ENCODE data around the gene BBS9.

The BBS9 gene

GRCh38 chr7:33593611-33594010 lies 464.2 kb downstream of the BBS9 start:
- H3K27ac ChIP-seq = no peak overlapping the region
- no peak for TF ChIP-seq CTCF (conservative IDR thresholded peaks at IDR 0.05; ENCODE audit: low read depth)
- no peak for DNase-seq (ENCODE audit: low spot score)
- CTCF ChIA-PET = no interaction called here
- POLR2A ChIA-PET (ENCODE audit: low non-redundant PET) = no interaction called here

GRCh38 chr7:33596686-33597085 lies 467.3 kb downstream of the BBS9 start:
- TF ChIP-seq CTCF (conservative IDR thresholded peaks at IDR 0.05; ENCODE audit: low read depth) = no peak
- POLR2A ChIA-PET (ENCODE audit: low non-redundant PET) = no interaction called here
- CTCF ChIA-PET = interaction anchor here (0.7 kb wide), 2 partner anchors 240 to 809 kb away, joined by 4 to 5 read pairs; no protein-coding TSS in a partner anchor
- DNase-seq (ENCODE audit: low spot score) = no peak
- no peak overlapping the region for H3K27ac ChIP-seq

GRCh38 chr7:33597181-33597580 lies 467.8 kb downstream of the BBS9 start:
- ChIA-PET POLR2A (ENCODE audit: low non-redundant PET) (no interaction called here), CTCF (interaction anchor here (0.7 kb wide), 2 partner anchors 240 to 809 kb away, joined by 4 to 5 read pairs; no protein-coding TSS in a partner anchor)
- H3K27ac ChIP-seq = no peak overlapping the region
- no peak for TF ChIP-seq CTCF (conservative IDR thresholded peaks at IDR 0.05; ENCODE audit: low read depth)
- DNase-seq (ENCODE audit: low spot score) = no peak

- no peak for DNase-seq (ENCODE audit: low spot score)
- no peak overlapping the region for H3K27ac ChIP-seq
- POLR2A ChIA-PET (ENCODE audit: low non-redundant PET) = no interaction called here
- TF ChIP-seq CTCF (conservative IDR thresholded peaks at IDR 0.05; ENCODE audit: low read depth) = no peak
- CTCF ChIA-PET = no interaction called here
Observed at GRCh38 chr7:33601101-33601500, 471.7 kb downstream of the BBS9 start.

- TF ChIP-seq CTCF (conservative IDR thresholded peaks at IDR 0.05; ENCODE audit: low read depth) = no peak
- ChIA-PET POLR2A (ENCODE audit: low non-redundant PET) (no interaction called here), CTCF (no interaction called here)
Observed at GRCh38 chr7:33601884-33602283, 472.5 kb downstream of the BBS9 start.

GRCh38 chr7:33604056-33604455 lies 474.7 kb downstream of the BBS9 start:
- no peak for DNase-seq (ENCODE audit: low spot score)
- no peak for TF ChIP-seq CTCF (conservative IDR thresholded peaks at IDR 0.05; ENCODE audit: low read depth)
- ChIA-PET POLR2A (ENCODE audit: low non-redundant PET) (no interaction called here), CTCF (no interaction called here)
- H3K27ac ChIP-seq = no peak overlapping the region

More at GRCh38 chr7:33601884-33602283, 472.5 kb downstream of the BBS9 start:
- no peak overlapping the region for H3K27ac ChIP-seq
- DNase-seq (ENCODE audit: low spot score) = no peak

GRCh38 chr7:33610918-33611317 lies 481.6 kb downstream of the BBS9 start:
- no peak overlapping the region for H3K27ac ChIP-seq
- POLR2A ChIA-PET (ENCODE audit: low non-redundant PET) = no interaction called here
- TF ChIP-seq CTCF (conservative IDR thresholded peaks at IDR 0.05; ENCODE audit: low read depth) = no peak
- no peak for DNase-seq (ENCODE audit: low spot score)
- CTCF ChIA-PET = no interaction called here
